ENCODE data around the gene SMYD3.
"Not testable (repeated sequence)": the region's sequence is repeated elsewhere in the genome, so short reads cannot be mapped to it uniquely, and the experiment has no call there.

Gene SMYD3

DNA sequence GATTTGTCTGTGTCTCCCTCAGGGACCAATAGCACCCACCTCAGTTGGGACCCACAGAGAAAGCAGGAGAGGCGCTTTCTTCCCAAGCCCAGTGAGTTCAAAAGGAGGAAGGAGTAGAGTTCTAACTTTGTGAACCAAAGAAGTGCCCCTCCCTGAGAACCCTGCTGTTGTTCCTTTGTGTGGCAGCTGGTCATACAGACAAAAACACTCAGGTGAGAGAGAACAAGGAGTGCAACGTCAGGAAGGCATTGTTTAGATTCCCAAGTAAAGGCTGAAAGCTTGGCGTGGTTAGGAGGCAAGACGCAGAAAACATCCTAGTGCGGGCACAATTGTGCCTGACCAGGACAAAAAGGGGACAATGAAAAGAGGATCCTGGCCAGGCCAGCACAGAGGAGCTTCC lies 697.7 kb downstream of the SMYD3 start:
- DNase-seq, result peak; percentile 13

DNA sequence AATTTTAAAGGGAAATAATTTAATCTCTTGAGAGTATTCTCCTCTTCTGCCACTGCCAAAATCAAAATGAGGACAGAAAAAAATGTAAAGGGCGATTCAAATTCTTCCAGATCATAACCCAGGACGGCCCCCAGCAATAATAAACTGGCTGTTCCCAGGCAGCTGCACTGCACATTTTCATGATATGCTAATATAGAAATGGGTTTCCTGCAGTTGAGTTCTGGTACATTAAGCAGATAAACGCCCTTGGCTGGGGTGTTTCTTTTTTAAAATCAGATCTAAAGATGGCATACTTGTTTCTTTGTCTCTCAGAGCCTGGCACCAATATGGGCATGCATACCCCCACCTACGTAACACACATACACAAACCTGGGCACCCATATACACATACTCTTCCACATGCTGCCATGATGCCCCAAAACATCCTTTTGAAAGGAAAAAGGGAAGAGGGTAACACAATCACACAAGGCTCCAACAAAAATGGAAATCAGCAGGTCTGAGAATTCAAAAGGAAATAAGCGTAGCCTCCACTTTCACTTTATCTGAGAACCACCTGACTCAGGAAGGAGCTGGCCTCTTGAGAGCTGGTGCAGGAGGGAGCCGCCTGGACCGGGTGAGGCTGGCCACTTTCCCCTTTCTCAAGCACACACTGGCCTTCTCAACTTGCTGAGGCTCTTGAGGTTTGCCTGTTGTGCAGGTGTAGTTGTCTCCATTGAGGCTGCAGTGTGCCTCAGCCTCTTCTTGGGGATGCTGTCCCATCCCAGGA lies 698.9 kb downstream of the SMYD3 start:
- peak; percentile 19 for DNase-seq

DNA sequence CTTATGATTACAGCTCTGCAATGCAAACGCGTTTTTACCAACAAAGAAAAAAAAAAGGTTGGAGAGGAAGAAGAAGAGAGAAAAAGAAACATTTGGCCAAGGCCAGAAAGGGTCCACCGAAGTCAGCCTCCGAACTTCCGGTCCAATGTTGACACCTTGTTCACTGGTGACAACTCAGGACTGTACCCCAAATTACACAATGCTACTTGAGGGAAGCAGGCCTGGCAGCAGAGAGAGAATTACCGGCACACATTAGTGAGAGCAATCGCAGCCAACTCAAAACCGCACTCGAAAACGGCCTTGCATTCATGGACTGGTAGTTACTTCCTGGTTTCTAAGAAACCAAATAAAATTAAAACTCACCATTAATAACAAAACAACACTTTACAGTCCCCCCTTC lies 699.8 kb downstream of the SMYD3 start:
- DNase-seq, result no peak

DNA sequence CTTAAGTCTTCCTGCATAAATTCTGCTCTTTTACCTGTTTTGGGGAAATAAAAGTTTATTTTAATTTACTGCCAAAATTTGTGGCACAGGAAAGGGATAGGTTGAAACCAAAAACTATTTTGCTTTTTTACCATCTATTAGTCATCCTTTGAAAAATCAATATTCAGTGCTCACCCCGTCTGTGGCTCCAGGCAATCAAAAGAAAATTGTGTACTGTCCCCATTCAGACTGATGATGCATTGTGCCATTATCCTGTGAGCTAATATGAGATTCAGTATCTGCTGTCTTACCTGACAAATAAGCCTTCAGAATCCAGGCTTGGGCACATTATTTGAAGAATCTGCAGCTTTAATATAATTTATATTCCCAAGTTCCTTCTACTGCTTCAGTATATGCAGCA lies 701.5 kb downstream of the SMYD3 start:
- DNase-seq, result no peak

DNA sequence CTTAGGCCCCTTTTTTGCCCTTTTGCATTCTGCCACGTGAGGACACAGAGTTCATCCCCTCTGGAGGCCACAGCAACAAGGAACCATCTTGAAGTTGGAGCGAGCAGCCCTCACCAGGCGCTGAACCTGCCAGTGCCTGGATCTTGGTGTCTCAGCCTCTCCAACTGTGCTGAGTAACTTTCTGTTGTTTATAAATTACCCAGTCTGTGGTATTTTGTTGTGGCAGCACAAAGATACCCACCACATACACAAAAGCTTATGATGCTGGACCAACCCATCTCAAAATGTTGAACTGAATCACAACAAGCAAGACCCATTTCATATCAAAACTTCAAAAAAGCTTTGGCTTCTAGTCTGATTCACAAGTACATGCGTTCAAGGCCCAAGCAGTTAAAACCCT lies 702.4 kb downstream of the SMYD3 start:
- DNase-seq, result no peak

DNA sequence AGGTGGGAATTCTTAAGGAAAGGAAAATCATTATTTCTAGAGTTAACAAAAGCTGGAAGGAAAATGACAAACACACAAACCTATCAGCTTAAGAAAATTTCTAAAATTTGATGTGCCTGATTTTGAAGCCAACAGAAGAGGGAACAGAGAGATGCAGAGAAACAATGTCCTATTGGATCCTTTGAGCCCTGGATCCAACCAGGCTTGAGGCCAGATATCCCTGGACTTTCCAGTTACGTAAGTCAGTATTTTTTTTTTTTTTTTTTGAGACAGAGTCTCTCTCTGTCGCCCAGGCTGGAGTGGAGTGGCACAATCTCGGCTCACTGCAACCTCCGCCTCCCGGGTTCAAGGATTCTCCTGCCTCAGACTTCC lies 703.4 kb downstream of the SMYD3 start:
- no peak for DNase-seq

DNA sequence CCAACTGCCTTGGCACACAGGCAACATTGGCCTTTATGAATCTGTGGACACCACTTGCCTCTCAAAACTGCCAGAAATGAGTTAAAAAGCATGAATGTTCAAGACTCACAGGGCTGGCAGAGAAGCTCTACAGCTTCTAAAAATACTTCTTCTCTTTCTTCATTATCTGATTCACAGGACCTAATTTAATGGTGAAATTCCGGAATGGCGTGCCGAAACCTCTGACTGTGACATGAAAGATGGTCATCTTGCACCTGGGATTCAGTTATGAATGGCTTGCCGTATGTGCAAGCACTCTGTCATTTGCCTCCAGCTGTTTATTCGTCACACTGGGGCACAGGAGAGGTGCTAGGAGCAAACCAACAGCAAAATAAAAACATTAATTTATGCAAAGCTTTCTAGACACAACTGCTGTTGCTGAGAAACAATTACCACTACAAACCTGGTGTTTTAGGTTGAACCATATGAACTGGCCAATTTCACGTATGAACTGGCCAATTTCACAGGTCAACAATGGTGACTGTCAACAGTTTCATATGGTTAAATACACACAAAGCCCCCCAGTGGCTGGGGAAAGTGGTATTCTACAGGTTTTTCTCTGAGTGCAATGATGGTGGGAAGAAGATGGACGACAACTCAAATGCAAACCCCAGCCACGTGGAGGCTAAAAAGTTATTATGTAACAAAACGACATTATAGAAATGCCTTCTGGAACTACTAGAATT lies 704.0 kb downstream of the SMYD3 start:
- no peak for DNase-seq

DNA sequence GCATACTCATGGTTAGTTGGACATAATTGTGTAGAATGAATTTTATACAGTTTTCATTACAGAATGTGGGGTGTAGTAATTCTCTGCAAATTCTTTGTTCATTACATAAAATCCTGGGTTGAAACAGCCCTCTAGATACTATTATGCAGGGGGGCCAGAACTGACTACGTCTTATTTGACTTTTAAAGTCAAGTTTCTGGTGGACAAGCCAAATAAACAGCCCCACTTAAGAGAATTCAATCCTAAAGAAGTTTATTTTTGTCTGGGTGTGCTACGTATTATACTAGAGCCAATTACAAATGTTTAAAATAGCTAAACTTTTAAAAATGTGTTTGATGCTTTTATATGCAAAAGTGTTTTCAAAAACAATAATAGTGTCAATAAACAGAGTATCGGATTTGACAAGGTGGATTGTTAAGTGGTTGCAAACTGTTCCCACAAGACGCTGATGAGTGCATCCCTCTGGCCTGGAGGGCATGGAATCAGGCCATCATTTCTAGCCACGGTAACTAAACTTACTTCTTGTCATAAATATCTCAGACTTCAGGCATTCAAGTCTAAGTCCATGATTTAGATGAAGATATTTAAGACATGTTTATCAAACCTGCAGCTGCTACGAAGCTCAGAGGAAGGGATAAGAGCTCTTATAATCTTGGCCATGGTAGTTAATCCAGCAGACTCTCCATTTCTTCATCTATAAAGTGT lies 706.0 kb downstream of the SMYD3 start:
- no peak for DNase-seq

DNA sequence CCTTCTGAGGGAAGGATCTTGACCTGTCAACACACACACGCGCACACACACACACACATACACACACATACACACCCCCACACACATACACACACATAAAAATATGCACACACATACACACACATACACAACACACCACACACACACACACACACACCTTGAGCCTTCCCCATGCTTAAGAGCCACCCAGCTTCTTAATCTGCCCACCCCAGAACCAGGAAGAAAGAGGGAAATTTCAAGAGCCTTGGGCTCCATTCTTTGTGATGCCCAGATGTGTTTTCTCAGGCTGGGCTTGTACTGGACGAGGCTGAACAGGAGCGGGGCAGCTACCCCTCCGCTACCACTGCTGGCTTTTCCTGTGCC lies 708.7 kb downstream of the SMYD3 start:
- DNase-seq, result no peak

DNA sequence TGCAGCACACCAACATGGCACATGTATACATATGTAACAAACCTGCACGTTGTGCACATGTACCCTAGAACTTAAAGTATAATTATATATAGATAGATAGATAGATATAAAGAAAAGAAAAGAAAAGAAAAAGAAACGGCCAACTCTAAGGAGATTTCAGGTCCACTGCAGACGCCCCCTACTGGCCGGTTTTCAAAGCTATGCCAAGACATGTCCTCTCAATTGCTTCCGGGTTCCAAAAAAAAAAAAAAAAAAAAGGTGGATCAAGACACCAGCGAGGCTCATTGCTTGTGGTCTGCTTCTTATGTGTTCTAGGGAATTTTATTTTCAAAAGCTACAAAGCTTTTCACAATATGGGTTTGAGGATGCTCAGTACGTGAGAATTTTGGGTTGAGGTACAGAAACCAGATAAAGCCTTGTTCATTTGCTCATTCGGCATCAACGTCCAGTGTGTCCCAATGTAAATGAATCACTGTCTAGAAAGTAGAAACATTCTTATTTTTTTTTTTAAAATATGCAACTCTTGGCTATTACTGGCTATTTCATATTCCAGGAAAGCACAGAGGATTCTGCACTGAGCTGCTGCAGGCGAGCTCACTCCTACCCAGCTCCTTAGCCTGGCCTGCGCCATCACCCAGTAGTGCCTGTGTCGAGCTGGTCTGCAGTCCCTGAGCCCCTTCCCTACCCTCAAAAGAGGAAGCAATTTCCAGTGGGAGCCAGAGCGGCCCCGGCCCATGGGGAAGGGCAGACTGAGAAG lies 709.3 kb downstream of the SMYD3 start:
- peak; percentile 51 for DNase-seq

DNA sequence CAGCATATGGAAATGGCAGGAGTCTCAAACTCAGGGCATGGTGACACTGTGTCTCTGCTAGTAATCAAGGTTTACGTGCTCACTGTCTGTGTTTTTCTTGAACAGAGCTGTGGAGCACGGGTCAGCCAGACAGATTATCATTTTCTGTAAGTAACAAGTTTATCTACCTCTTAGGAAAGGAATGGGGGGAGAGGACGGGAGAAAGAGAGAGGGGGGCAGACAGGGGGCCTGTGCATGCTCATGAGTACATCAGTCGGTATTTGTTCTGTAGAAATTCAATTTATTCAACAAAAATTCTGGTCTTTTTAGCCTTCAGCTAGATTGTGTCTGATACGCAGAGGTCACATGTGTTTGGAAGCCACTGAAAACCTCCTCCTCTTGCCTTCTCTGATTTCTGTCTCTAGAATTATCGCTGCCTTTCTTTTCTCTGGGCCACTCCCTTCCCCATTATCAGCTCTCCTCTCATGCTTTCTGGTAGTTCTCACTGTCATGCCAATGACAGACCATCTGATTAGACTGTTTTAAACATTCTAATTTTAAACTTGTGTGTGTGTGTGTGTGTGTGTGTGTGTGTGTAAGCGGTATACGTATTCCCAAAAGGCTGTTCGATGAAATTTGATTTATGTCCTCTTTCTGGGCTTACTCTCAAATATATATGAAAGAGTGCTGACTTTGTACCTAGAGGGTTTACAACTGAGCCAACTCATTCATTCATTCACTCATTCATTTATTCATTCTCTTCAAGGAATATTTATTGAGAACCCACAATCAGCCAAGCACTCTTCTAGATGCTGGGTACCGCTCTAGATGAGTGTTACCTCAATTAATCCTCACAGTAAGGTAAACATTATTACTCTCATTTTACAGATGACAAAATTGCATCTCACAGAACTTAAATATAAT lies 715.4 kb downstream of the SMYD3 start:
- DNase-seq, result no peak

DNA sequence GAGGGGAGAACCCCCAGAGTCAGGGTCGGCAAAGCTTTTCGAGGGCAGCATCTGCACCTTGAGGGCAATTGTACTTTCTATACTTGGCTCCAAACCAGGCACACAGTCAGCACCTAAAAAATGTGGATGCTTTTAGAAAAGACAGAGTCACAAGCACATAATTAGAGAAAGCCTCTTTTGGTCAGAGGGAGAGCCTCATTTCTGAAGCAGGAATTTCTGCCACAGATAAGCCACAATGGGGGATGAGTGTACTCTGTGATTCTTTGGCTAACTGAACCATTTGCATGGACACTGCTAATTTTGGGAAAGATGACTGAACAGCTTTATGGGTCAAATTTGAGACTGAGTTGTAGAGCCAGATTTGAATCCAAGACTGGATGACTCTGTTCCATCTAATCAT lies 716.6 kb downstream of the SMYD3 start:
- no peak for DNase-seq

DNA sequence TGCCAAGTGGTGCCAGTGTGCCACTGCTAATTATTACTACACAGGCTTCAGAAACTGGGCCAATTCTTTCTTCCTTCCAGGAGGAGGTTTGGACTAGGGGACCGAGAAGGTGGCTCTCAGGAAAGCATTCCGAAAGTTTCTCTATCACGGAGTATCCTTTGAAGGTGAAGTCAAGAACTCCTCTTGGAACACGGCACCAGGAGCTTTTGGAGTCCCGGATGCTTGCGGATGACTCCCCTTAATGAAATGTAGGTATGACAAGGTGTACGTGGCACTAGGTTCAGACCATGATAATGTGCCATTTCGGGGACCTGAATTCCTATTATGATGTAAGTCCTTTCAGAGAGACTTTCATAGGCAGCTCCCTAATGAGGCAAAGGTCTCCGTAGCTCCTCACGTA lies 718.2 kb downstream of the SMYD3 start:
- DNase-seq, result no peak

DNA sequence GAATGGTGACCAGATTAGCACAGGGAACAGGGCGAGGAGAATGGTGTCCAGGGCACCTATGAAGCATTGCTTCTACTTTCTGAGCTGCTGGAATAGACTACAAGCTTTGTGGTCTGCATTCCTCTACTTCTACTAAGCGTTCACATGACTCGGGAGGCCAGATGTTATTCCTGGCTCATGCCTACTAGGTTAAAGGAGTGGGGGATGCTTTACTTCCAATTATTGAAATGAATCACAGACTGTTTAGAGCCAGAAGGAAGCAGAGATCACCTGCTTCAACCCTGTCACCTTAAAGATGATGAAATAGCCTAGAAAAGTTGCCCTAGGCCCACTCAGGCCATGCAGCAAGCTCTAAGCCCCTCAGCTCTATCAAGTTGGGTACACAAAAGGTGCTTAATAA lies 718.8 kb downstream of the SMYD3 start:
- no peak for DNase-seq

DNA sequence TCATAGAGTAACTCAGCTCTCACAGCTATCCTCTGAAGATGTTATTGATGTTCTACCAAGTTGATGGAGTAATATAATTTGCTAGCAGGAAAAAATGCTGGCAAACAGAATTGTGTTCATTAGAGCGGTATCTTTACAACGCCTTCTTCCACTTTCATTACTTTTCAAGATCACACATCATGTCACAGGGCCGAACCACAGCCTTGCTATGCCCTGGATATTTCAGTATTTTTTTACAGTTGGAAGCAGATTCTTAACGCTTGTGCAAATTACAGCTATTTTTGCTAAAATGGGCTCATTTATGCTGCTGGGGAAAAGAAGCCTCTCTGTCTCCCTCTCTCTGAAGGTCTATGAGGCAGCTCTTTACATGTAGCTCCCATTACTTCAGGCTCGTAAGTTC lies 720.1 kb downstream of the SMYD3 start:
- DNase-seq, result no peak

DNA sequence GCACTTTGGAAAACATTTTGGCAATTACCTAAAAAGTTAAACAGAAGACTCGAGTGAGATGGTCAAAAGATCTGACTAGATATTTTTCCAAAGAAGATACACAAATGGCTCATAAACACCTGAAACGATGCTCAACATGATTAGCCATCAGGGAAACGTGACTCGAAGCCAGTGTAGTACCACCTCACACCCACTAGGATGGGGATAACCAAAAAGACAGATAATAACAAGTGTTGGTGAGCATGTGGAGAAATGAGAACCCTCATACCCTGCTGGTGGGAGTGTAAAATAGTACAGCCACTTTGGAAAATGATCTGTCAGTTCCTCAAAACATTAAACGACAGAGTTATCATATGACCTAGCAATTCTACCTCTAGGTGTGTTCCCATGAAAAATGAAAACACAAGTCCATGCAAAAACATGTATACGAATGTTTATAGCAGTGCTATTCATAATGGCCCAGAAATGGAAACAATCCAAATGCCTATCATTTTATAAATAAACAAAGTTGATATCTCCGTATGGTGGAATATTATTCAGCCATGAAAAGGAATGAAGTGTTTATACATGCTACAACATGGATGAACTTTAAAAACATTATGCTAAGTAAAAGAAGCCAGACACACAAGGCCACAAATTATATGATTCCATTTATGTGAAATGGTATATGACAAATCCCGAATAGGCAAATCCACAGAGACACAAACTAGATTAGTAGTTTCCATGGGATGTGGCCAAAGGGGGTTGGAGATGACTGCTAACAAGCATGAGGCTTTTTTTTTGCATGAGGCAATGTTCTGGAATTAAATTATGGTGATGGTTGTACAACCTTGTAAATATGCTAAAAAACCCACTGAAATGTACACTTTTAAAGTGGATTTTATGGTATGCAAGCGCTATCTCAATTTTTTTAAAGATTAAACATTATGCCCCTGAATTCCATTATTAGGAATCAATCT lies 727.0 kb downstream of the SMYD3 start:
- DNase-seq, result peak; percentile 10

DNA sequence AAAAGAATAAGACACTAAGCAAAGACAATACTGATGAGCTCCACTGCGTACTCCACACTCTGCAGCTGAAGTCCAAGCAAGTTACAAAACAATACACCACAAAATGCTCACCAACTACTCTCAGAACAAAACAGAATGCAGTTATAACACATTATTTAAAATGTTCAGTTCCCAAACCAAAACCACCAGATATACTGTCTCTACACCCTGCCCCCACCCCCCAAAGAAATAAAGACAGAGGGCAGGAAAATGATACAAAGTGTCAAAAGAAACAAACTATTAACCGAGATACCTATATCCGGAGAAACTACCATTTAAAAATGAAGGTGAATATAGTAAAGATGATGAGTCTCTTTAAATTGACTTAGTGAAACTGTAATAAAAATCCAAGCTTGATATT lies 729.3 kb downstream of the SMYD3 start:
- no peak for DNase-seq

DNA sequence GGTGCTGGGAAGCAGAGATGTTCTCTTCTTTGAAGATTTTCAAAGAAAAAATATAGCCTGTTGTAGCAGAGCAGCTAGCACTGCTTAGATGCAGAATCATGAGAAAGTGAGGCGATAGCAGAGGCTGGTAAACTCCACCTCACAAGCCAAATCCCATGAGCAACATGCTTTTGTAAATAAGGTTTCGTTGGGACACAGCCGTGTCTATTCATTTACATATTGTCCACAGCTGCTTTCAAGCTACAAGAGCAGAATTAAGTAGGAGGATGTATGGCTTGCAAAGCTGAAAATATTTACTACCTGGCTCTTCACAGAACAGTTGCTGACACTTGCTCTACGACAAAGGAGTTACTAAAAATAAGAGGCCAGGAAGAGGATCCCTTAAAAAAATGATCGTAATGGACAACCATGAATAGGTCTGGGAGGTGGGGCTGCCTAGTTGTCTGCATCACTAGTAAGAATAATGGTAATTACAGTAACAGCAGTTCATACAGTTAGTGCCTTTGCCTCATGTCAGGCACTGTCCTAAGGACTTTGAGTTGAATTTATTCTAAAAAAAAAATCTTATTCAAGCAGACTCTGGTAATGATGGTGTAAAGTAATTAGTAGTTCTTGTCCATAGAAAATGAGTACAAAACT lies 730.3 kb downstream of the SMYD3 start:
- no peak for DNase-seq

DNA sequence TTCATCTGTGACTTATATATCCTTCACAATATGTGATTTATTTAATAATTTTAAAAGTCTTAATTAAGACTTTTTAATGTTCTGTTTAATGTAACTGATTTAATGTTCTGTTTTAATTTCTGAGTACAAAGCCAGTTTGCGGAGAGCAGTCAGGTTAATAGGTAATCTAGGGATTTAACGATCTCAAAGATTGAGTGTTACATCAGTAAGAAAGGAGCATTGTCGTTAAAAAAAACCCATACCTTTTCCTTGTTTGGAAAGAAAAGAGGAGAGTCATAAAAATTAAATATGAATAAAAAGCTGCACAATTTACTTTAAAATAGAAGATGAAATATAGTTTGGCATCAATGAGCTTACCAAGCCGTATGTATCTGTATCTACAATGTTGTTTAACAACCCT lies 730.9 kb downstream of the SMYD3 start:
- no peak for DNase-seq

DNA sequence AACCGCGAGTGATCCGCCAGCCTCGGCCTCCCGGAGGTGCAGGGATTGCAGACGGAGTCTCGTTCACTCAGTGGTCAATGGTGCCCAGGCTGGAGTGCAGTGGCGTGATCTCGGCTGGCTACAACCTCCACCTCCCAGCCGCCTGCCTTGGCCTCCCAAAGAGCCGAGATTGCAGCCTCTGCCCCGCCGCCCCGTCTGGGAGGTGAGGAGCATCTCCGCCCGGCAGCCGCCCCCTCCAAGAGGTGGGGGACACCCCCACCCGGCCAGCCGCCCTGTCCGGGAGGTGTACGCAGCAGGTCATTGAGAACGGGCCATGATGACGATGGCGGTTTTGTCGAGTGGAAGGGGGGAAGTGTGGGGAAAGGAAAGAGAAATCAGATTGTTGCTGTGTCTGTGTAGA lies 732.1 kb downstream of the SMYD3 start:
- not testable (repeated sequence) for DNase-seq

DNA sequence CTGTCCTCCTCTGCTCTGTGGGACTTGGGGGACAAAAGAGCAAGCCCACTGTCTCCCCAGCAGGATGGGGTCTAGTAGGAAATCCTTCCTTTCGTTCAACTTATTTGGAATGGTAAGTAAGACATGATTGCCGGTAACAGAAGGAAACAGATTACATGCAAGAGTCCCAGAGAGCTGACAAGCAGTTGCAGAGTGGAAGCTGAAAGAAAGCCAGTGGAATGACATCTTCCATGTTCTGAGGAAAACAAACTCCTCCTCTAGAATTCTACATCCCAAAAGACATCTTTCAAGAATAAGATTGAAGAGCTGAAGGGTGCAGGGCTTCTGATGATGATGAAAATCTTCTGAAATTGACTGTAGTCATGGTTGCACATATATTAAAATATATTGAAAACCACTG lies 732.9 kb downstream of the SMYD3 start:
- DNase-seq, result no peak

Data from DMS53 (cell line).